ENCODE data around the gene FOXC1. TPM values are rescaled to one million over a fixed set of nuclear protein-coding genes. Genes with fewer than 3 reads are reported as not detected.

The FOXC1 gene
- total RNA-seq, 1 experiment from 2014 or later, result 6.7 TPM

GRCh38 chr6:1569377-1569776, 40.3 kb upstream of the FOXC1 start:
- ChIA-PET POLR2A (no interaction called here), CTCF (no interaction called here)
- no peak overlapping the region for H3K4me3 ChIP-seq (ENCODE audit: low read depth in 2 of 2, low read length in 2 of 2)
- DNase-seq (ENCODE audit: low read depth, low spot score), result no peak
- intact Hi-C loops (cut with micrococcal nuclease; ENCODE audit: unreplicated experiment) (no loop called here), in situ Hi-C loops (cut with HindIII; ENCODE audit: low pct_unique_long_range_greater_than_20kb, low sequenced_read_pairs) (no loop called here)
- TF ChIP-seq TCF7L2 (IDR thresholded peaks at IDR 0.05; ENCODE audit: low read depth, low read length), result no peak
- no peak for TF ChIP-seq REST (IDR thresholded peaks at IDR 0.05; ENCODE audit: insufficient read depth in 1 of 2, low read depth in 2 of 2, low read length in 1 of 2)
- TF ChIP-seq CTCF (IDR thresholded peaks at IDR 0.05), result no peak
- no peak for TF ChIP-seq SIN3A (IDR thresholded peaks at IDR 0.05; ENCODE audit: borderline replicate concordance, insufficient read depth, low read depth, low read length)
- TF ChIP-seq POLR2AphosphoS5 (IDR thresholded peaks at IDR 0.05; ENCODE audit: low read depth, low read length), result no peak
- no TSS peak for BruUV-seq (replicated peaks)
- no peaks in the 10 kb centered on the region for H3K36me3 ChIP-seq (ENCODE audit: control insufficient read depth, insufficient read depth, low read length)
- H3K27ac ChIP-seq (ENCODE audit: low read length), result no peak overlapping the region
- H3K27me3 ChIP-seq (ENCODE audit: control insufficient read depth, insufficient read depth, low read length), result no peaks in the 10 kb centered on the region
- ATAC-seq, result no peak
- H3K9me3 ChIP-seq (ENCODE audit: control insufficient read depth, insufficient read depth, low read depth, low read length), result peaks cover 11% of the 10 kb centered on the region; the same call in 1 of the 2 replicates
- H3K4me1 ChIP-seq (ENCODE audit: control insufficient read depth, insufficient read depth, low read length), result no peaks in the 10 kb centered on the region

GRCh38 chr6:1570848-1571247, 38.9 kb upstream of the FOXC1 start:
- H3K9me3 ChIP-seq (ENCODE audit: control insufficient read depth, insufficient read depth, low read depth, low read length), result peaks cover 11% of the 10 kb centered on the region; the same call in 1 of the 2 replicates
- no peaks in the 10 kb centered on the region for H3K27me3 ChIP-seq (ENCODE audit: control insufficient read depth, insufficient read depth, low read length)
- intact Hi-C loops (cut with micrococcal nuclease; ENCODE audit: unreplicated experiment) (no loop called here), in situ Hi-C loops (cut with HindIII; ENCODE audit: low pct_unique_long_range_greater_than_20kb, low sequenced_read_pairs) (no loop called here)
- ChIA-PET CTCF (no interaction called here), POLR2A (no interaction called here)
- DNase-seq (ENCODE audit: low read depth, low spot score), result no peak
- H3K27ac ChIP-seq (ENCODE audit: low read length), result no peak overlapping the region
- ATAC-seq, result no peak
- TF ChIP-seq SIN3A (IDR thresholded peaks at IDR 0.05; ENCODE audit: borderline replicate concordance, insufficient read depth, low read depth, low read length) (no peak), POLR2AphosphoS5 (IDR thresholded peaks at IDR 0.05; ENCODE audit: low read depth, low read length) (no peak), REST (IDR thresholded peaks at IDR 0.05; ENCODE audit: insufficient read depth in 1 of 2, low read depth in 2 of 2, low read length in 1 of 2) (no peak), TCF7L2 (IDR thresholded peaks at IDR 0.05; ENCODE audit: low read depth, low read length) (no peak), CTCF (IDR thresholded peaks at IDR 0.05) (no peak)
- H3K4me3 ChIP-seq (ENCODE audit: low read depth in 2 of 2, low read length in 2 of 2), result no peak overlapping the region
- no TSS peak for BruUV-seq (replicated peaks)
- H3K4me1 ChIP-seq (ENCODE audit: control insufficient read depth, insufficient read depth, low read length), result no peaks in the 10 kb centered on the region
- no peaks in the 10 kb centered on the region for H3K36me3 ChIP-seq (ENCODE audit: control insufficient read depth, insufficient read depth, low read length)

Measured in Panc1 (cell line).